ENCODE measurements around the gene ADORA1.

The ADORA1 gene

DNA sequence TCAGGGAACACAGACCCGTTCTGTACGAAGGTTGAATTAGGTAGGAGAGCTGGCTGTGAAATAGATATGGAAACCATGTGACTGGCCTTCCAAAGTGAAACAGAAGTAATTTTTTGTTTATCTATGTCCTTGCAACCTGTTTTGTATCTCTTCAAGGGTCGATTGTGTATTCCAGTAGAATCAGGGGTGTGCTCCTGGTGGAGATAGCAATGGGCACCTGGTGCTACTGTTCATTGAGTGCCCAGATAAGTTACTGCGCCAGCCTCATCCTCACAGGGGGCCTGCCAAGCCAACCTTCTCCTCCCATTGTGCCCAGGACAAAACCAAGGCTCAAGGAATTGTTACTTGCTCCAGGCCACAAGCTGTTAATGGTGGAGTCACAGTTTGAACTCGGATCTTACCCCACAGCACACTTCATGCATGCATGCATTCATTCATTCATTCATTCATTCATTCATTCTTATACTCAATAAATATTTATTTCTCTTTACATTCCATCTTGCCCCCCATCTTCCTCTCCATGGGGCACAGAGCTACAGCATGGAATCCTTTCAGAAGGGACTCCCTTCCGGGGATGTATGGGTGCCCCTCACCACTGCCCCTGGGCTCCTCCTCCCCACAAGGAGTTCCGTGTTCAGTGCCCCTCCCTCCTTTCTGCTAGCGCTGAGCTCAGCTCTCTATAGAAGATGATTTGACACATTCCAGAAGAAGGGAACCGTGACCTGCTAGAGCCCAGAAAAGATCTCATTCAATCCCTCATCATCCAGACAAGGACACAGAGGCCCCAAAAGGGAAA is 24.0 kb downstream of the ADORA1 start:
- Histone ChIP-seq H3F3A (ENCODE audit: insufficient read depth, low read length) (no peaks in the 10 kb centered on the region), H4K20me1 (ENCODE audit: insufficient read depth, low read length) (no peaks in the 10 kb centered on the region), H3K9ac (ENCODE audit: low read length) (no peak overlapping the region), H3K27me3 (replicated peaks; ENCODE audit: insufficient read depth, low read length) (no peaks in the 10 kb centered on the region), H3K4me2 (ENCODE audit: low read depth, low read length) (no peak overlapping the region), H3K4me3 (ENCODE audit: low read length) (no peak overlapping the region), H2AFZ (ENCODE audit: low read length) (no peak overlapping the region), H3K36me3 (replicated peaks; ENCODE audit: insufficient read depth, low read length) (no peaks in the 10 kb centered on the region), H3K79me2 (ENCODE audit: low read length) (no peaks in the 10 kb centered on the region), H3K9me2 (replicated peaks; ENCODE audit: insufficient read depth, low read length) (no peaks in the 10 kb centered on the region), H3K9me3 (replicated peaks; ENCODE audit: insufficient read depth, low read length) (no peaks in the 10 kb centered on the region), H3K4me1 (ENCODE audit: low read length) (no peaks in the 10 kb centered on the region), H3K27ac (ENCODE audit: low read length) (no peak overlapping the region)
- no peak for DNase-seq
- TF ChIP-seq EZH2 (optimal IDR thresholded peaks at IDR 0.05; ENCODE audit: low read depth, low read length) (no peak), EZH2phosphoT487 (IDR thresholded peaks at IDR 0.05; ENCODE audit: low read length) (no peak)
- TF ChIP-seq, protein P1, sequence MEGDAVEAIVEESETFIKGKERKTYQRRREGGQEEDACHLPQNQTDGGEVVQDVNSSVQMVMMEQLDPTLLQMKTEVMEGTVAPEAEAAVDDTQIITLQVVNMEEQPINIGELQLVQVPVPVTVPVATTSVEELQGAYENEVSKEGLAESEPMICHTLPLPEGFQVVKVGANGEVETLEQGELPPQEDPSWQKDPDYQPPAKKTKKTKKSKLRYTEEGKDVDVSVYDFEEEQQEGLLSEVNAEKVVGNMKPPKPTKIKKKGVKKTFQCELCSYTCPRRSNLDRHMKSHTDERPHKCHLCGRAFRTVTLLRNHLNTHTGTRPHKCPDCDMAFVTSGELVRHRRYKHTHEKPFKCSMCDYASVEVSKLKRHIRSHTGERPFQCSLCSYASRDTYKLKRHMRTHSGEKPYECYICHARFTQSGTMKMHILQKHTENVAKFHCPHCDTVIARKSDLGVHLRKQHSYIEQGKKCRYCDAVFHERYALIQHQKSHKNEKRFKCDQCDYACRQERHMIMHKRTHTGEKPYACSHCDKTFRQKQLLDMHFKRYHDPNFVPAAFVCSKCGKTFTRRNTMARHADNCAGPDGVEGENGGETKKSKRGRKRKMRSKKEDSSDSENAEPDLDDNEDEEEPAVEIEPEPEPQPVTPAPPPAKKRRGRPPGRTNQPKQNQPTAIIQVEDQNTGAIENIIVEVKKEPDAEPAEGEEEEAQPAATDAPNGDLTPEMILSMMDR (IDR thresholded peaks at IDR 0.05; ENCODE audit: low read length) = no peak

DNA sequence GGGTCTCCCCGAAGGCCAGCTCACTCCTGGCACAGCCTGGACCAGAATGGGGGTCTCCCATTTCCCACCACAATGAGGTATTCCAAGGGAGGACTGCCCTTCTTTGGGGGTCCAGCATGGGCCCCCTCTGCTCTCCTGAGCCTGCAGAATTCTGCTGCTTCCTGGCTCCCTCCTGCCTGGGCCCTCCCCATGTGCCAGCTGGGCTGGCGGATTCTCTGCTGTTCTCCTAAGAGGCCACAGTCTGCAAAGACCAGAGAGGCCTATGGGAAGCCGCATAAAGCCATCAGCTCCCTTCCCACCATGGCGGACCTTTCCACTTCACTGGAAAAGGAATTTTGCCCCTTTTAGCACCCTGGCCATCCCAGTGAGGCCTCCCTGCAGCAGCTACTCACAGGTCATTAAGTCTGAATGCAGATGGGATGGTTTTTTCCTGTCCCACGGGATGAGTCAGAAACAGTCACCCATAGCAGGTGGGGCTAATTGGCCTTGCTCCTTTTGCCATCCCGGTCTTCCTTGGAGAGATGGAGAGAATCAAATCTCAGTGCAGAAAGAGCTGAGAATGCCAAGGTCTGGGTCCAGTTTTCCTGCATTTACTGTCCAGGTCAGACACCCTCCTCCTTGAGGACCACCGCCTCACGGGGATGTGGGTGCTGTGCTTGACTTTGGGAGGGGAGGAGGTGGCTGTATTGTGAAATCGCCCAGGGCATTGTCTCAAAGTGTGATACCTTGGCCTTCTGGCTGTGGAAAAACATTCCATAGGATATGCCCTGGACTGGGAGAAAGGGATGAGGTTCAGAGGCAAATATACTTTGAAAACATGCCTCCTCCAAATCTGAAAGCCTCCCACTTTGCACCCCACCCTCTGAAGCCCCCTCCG is 24.9 kb downstream of the ADORA1 start:
- no peaks in the 10 kb centered on the region for H3K4me1 ChIP-seq (ENCODE audit: low read length)

DNA sequence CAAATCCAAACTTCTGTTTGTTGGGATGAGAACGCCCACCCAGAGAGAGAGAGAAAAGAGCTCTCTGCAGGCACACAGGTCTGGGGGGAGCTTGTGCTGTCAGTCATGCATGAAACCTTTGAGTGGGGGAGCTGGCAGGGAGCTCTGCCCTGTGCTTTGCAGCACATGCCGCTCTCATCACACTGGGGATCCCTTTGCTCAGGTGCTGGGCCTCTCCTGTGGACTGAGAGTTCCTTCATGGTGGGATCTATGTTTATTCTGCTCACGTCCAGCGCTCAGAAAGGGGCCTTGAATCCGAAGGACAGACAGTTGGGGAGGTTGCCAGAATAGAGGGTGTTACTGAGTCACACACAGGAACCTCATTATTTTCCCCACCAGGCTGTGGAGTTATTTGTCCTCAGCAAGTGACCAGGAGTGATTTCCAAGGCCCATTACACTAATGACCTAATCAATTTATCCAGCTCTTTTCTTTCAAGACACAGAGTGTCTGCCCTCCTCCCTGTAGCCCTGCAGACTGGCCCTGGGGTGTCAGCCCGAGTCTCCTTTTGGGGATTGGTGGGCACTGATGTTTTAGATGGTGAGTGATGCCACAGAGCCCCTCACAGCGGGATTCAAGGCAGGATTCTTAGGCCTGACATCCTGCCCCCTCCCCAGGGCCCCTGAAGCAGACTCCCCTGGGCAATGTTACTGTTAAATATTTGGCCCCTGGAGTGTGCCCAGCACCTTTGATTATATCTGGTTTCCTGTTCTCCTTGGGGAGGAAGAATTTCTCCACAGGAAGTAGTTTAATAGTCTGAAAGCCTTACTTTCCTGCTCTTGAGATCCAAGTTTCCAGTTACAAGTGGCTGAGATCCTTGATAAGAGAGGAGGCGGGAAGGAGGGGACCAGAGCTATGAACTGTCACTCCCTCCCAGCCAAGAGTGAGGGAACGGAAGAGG is 25.8 kb downstream of the ADORA1 start:
- no peak overlapping the region for H3K4me3 ChIP-seq (ENCODE audit: low read length)
- H3K4me2 ChIP-seq (ENCODE audit: low read depth, low read length) = no peak overlapping the region
- no peaks in the 10 kb centered on the region for H3K79me2 ChIP-seq (ENCODE audit: low read length)
- H3F3A ChIP-seq (ENCODE audit: insufficient read depth, low read length) = no peaks in the 10 kb centered on the region
- no peak overlapping the region for H3K27ac ChIP-seq (ENCODE audit: low read length)
- DNase-seq = no peak
- H3K9me3 ChIP-seq (replicated peaks; ENCODE audit: insufficient read depth, low read length) = no peaks in the 10 kb centered on the region
- H3K4me1 ChIP-seq (ENCODE audit: low read length) = no peaks in the 10 kb centered on the region
- no peaks in the 10 kb centered on the region for H4K20me1 ChIP-seq (ENCODE audit: insufficient read depth, low read length)
- no peak overlapping the region for H3K9ac ChIP-seq (ENCODE audit: low read length)
- TF ChIP-seq EZH2 (optimal IDR thresholded peaks at IDR 0.05; ENCODE audit: low read depth, low read length) (no peak), EZH2phosphoT487 (IDR thresholded peaks at IDR 0.05; ENCODE audit: low read length) (no peak)
- TF ChIP-seq, protein P1 (IDR thresholded peaks at IDR 0.05; ENCODE audit: low read length) = no peak
- H3K27me3 ChIP-seq (replicated peaks; ENCODE audit: insufficient read depth, low read length) = no peaks in the 10 kb centered on the region
- H3K36me3 ChIP-seq (replicated peaks; ENCODE audit: insufficient read depth, low read length) = no peaks in the 10 kb centered on the region
- no peak overlapping the region for H2AFZ ChIP-seq (ENCODE audit: low read length)
- H3K9me2 ChIP-seq (replicated peaks; ENCODE audit: insufficient read depth, low read length) = no peaks in the 10 kb centered on the region

More for the DNA sequence above, 24.9 kb downstream of the ADORA1 start:
- no peak overlapping the region for H3K4me2 ChIP-seq (ENCODE audit: low read depth, low read length)
- H3K9me3 ChIP-seq (replicated peaks; ENCODE audit: insufficient read depth, low read length) = no peaks in the 10 kb centered on the region
- TF ChIP-seq EZH2 (optimal IDR thresholded peaks at IDR 0.05; ENCODE audit: low read depth, low read length) = no peak
- TF ChIP-seq, protein P1 (IDR thresholded peaks at IDR 0.05; ENCODE audit: low read length) = no peak
- no peak for TF ChIP-seq EZH2phosphoT487 (IDR thresholded peaks at IDR 0.05; ENCODE audit: low read length)
- H3K27ac ChIP-seq (ENCODE audit: low read length) = no peak overlapping the region
- H3F3A ChIP-seq (ENCODE audit: insufficient read depth, low read length) = no peaks in the 10 kb centered on the region
- H3K79me2 ChIP-seq (ENCODE audit: low read length) = no peaks in the 10 kb centered on the region
- no peaks in the 10 kb centered on the region for H3K36me3 ChIP-seq (replicated peaks; ENCODE audit: insufficient read depth, low read length)
- no peak for DNase-seq
- H3K9ac ChIP-seq (ENCODE audit: low read length) = no peak overlapping the region
- H2AFZ ChIP-seq (ENCODE audit: low read length) = no peak overlapping the region
- H3K9me2 ChIP-seq (replicated peaks; ENCODE audit: insufficient read depth, low read length) = no peaks in the 10 kb centered on the region
- H3K4me3 ChIP-seq (ENCODE audit: low read length) = no peak overlapping the region
- H4K20me1 ChIP-seq (ENCODE audit: insufficient read depth, low read length) = no peaks in the 10 kb centered on the region
- H3K27me3 ChIP-seq (replicated peaks; ENCODE audit: insufficient read depth, low read length) = no peaks in the 10 kb centered on the region

Data from MM.1S (cell line).